ENCODE data around the gene RPAIN. TPM values are rescaled to one million over a fixed set of nuclear protein-coding genes. Genes with fewer than 3 reads are reported as not detected.
A peak's percentile ranks its signal among the peaks of the same experiment; 100 is the strongest.

RPAIN gene
- total RNA-seq, 1 experiment from 2014 or later, result 30.5 TPM

GRCh38 chr17:5438716-5439445 lies 18.9 kb downstream of the RPAIN start, which contains the start of gene C1QBP:
Gene C1QBP, minus strand, starts transcription at chr17:5439155. Its CDS starts 82 bp downstream, at chr17:5439073.
- no peaks in the 10 kb centered on the region for H3K9me3 Mint-ChIP-seq (ENCODE audit: unreplicated experiment)
- POLR2A ChIA-PET, result interaction anchor here (1.2 kb wide), 1 partner anchor 20 kb away, joined by 4 read pairs; the partner anchor contains the start of genes NUP88 and RPAIN

GRCh38 chr17:5439446-5439764 lies 19.4 kb downstream of the RPAIN start:
- H3K27ac Mint-ChIP-seq (ENCODE audit: unreplicated experiment), result peak overlapping the region; percentile 81
- intact Hi-C loops (cut with micrococcal nuclease; ENCODE audit: unreplicated experiment), result loop anchor here (1.0 kb wide), 1 partner anchor 19 kb away; the partner anchor contains the start of gene RPAIN
- no peak for TF ChIP-seq CTCF (IDR thresholded peaks at IDR 0.05; ENCODE audit: insufficient read depth in 1 of 2, low read depth in 1 of 2, low read length in 1 of 2, severe bottlenecking in 1 of 2, unreplicated experiment in 1 of 2)
- H3K36me3 Mint-ChIP-seq (ENCODE audit: insufficient read depth, unreplicated experiment), result peaks cover 33% of the 10 kb centered on the region
- POLR2A ChIA-PET, result interaction anchor here (1.2 kb wide), 1 partner anchor 20 kb away, joined by 4 read pairs; the partner anchor contains the start of genes NUP88 and RPAIN
- BruUV-seq (replicated peaks), result no TSS peak
- DNase-seq, result no peak
- H3K4me3 Mint-ChIP-seq (ENCODE audit: unreplicated experiment), result peak overlapping the region; percentile 73
- CTCF ChIA-PET, result interaction anchor here (0.6 to 1.4 kb wide), 6 partner anchors 15 to 994 kb away, joined by 3 to 10 read pairs (median 4); partner anchors contain the start of genes DERL2, DHX33, MIS12 and NUP88
- H3K4me1 Mint-ChIP-seq (ENCODE audit: low read depth, unreplicated experiment), result no peaks in the 10 kb centered on the region
- H3K9me3 ChIP-seq, result no peaks in the 10 kb centered on the region
- H3K27me3 Mint-ChIP-seq (ENCODE audit: insufficient read depth, unreplicated experiment), result no peaks in the 10 kb centered on the region
- H3K4me3 ChIP-seq (ENCODE audit: low read depth, low read length), result no peak overlapping the region; the same call in 1 of the 2 replicates
- H3K4me1 ChIP-seq, result no peaks in the 10 kb centered on the region
- H3K9me3 Mint-ChIP-seq (ENCODE audit: unreplicated experiment), result no peaks in the 10 kb centered on the region
- H3K36me3 ChIP-seq (ENCODE audit: control insufficient read depth, insufficient read depth, low read length), result 0 out of 2 replicates have a peak, but pooled peaks cover 1% of the 10 kb centered on the region
- no peaks in the 10 kb centered on the region for H3K27me3 ChIP-seq (replicated peaks; ENCODE audit: control insufficient read depth, insufficient read depth, low read length)

More at GRCh38 chr17:5438716-5439445, 18.9 kb downstream of the RPAIN start, which contains the start of gene C1QBP:
- no peaks in the 10 kb centered on the region for H3K4me1 ChIP-seq
- H3K4me1 Mint-ChIP-seq (ENCODE audit: low read depth, unreplicated experiment), result no peaks in the 10 kb centered on the region
- peak within 1 kb of the TSS; percentile 81 for H3K27ac Mint-ChIP-seq (ENCODE audit: unreplicated experiment)
- H3K27me3 Mint-ChIP-seq (ENCODE audit: insufficient read depth, unreplicated experiment), result no peaks in the 10 kb centered on the region
- peaks cover 35% of the 10 kb centered on the region for H3K36me3 Mint-ChIP-seq (ENCODE audit: insufficient read depth, unreplicated experiment)
- no peaks in the 10 kb centered on the region for H3K27me3 ChIP-seq (replicated peaks; ENCODE audit: control insufficient read depth, insufficient read depth, low read length)
- CTCF ChIA-PET, result interaction anchor here (0.6 to 1.4 kb wide), 6 partner anchors 14 to 995 kb away, joined by 3 to 10 read pairs (median 4); partner anchors contain the start of genes DERL2, DHX33, MIS12 and NUP88
- no peaks in the 10 kb centered on the region for H3K9me3 ChIP-seq
- peak; percentile 75 to 82 for TF ChIP-seq CTCF (IDR thresholded peaks at IDR 0.05; ENCODE audit: insufficient read depth in 1 of 2, low read depth in 1 of 2, low read length in 1 of 2, severe bottlenecking in 1 of 2, unreplicated experiment in 1 of 2)
- no TSS peak for BruUV-seq (replicated peaks)
- peak within 1 kb of the TSS; percentile 73 for H3K4me3 Mint-ChIP-seq (ENCODE audit: unreplicated experiment)
- peak within 1 kb of the TSS; percentile 63 for H3K4me3 ChIP-seq (ENCODE audit: low read depth, low read length)
- peak; percentile 81 to 89 for DNase-seq
- H3K36me3 ChIP-seq (ENCODE audit: control insufficient read depth, insufficient read depth, low read length), result 0 out of 2 replicates have a peak, but pooled peaks cover 1% of the 10 kb centered on the region
- intact Hi-C loops (cut with micrococcal nuclease; ENCODE audit: unreplicated experiment), result loop anchor here (1.0 kb wide), 1 partner anchor 19 kb away; the partner anchor contains the start of gene RPAIN

GRCh38 chr17:5443728-5444127 lies 23.7 kb downstream of the RPAIN start:
- no peaks in the 10 kb centered on the region for H3K27me3 Mint-ChIP-seq (ENCODE audit: insufficient read depth, unreplicated experiment)
- no peaks in the 10 kb centered on the region; the same call in 1 of the 2 replicates for H3K36me3 ChIP-seq (ENCODE audit: control insufficient read depth, insufficient read depth, low read length)
- ChIA-PET POLR2A (no interaction called here), CTCF (no interaction called here)
- no peak overlapping the region for H3K27ac Mint-ChIP-seq (ENCODE audit: unreplicated experiment)
- H3K36me3 Mint-ChIP-seq (ENCODE audit: insufficient read depth, unreplicated experiment), result peaks cover 26% of the 10 kb centered on the region
- no peak overlapping the region for H3K4me3 Mint-ChIP-seq (ENCODE audit: unreplicated experiment)
- no peaks in the 10 kb centered on the region for H3K4me1 ChIP-seq
- no peak overlapping the region for H3K4me3 ChIP-seq (ENCODE audit: low read depth, low read length)
- no peak for DNase-seq
- intact Hi-C loops (cut with micrococcal nuclease; ENCODE audit: unreplicated experiment), result no loop called here
- BruUV-seq (replicated peaks), result no TSS peak
- no peaks in the 10 kb centered on the region for H3K27me3 ChIP-seq (replicated peaks; ENCODE audit: control insufficient read depth, insufficient read depth, low read length)
- no peak for TF ChIP-seq CTCF (IDR thresholded peaks at IDR 0.05; ENCODE audit: insufficient read depth in 1 of 2, low read depth in 1 of 2, low read length in 1 of 2, severe bottlenecking in 1 of 2, unreplicated experiment in 1 of 2)
- no peaks in the 10 kb centered on the region for H3K4me1 Mint-ChIP-seq (ENCODE audit: low read depth, unreplicated experiment)
- no peaks in the 10 kb centered on the region for H3K9me3 ChIP-seq
- H3K9me3 Mint-ChIP-seq (ENCODE audit: unreplicated experiment), result no peaks in the 10 kb centered on the region
